Ovary (tissue), 3 donors: Measurements from ENCODE around the gene DBNDD2.

ENCODE experiments used
- POLR2A ChIP-seq: fragments of 450-650 bp; IDR thresholded peaks from one replicate; pipeline ENCODE4 v1.6.1; 2017; ENCODE audit warnings: antibody characterized with exemption, mild to moderate bottlenecking, moderate library complexity
- TF ChIP-seq, protein P1 (sequence below), 3 donors: fragments of 450-650 bp in 2 of 3; fragments of 200-600 bp in 1 of 3; IDR thresholded peaks; one replicate each; pipeline versions ENCODE4 v1.5.1 to v1.8.0; 2016 to 2022; ENCODE audit warnings: antibody characterized with exemption in 3 of 3, mild to moderate bottlenecking in 1 of 3
- donor health status: DM: no; HTN: no; CAD: no.

DNA sequence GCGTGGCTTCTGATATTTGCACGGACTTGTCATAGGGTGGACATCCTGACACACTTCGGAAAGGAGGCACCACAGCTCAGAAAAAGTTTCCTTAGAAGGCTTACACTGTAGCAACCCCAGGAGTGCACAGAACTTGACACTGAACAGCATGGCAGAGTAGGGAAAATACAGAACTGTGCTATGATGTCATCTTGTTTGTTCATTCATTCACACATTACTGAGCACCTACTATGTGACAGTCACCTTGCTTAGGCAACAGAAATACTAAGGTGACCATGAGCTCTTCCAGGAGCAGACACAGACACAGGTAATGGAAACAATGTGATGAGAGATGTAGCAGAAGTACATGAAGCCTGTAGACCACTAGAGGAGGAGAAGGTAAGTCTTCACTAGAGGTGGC lies 5.4 kb downstream of the DBNDD2 start:
- TF ChIP-seq POLR2A = no peak
- TF ChIP-seq, protein P1, sequence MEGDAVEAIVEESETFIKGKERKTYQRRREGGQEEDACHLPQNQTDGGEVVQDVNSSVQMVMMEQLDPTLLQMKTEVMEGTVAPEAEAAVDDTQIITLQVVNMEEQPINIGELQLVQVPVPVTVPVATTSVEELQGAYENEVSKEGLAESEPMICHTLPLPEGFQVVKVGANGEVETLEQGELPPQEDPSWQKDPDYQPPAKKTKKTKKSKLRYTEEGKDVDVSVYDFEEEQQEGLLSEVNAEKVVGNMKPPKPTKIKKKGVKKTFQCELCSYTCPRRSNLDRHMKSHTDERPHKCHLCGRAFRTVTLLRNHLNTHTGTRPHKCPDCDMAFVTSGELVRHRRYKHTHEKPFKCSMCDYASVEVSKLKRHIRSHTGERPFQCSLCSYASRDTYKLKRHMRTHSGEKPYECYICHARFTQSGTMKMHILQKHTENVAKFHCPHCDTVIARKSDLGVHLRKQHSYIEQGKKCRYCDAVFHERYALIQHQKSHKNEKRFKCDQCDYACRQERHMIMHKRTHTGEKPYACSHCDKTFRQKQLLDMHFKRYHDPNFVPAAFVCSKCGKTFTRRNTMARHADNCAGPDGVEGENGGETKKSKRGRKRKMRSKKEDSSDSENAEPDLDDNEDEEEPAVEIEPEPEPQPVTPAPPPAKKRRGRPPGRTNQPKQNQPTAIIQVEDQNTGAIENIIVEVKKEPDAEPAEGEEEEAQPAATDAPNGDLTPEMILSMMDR (IDR thresholded peaks at IDR 0.05) = no peak
